ENCODE results near the gene NOTCH1. TPM values are rescaled to one million over a fixed set of nuclear protein-coding genes. Genes with fewer than 3 reads are reported as not detected.

The NOTCH1 gene
- total and polyA plus RNA-seq, 2 of the 4 experiments (the other 2 are of a cell fraction) = 1.8 to 6.0 TPM

GRCh38 chr9:136455043-136456002 lies 90.5 kb downstream of the NOTCH1 start:
- Histone ChIP-seq H2AK5ac (ENCODE audit: low read depth, low read length) (no peak overlapping the region), H4K8ac (ENCODE audit: low read depth in 2 of 2, low read length in 2 of 2) (no peak overlapping the region), H3K79me1 (ENCODE audit: low read depth in 1 of 2, low read length in 2 of 2) (peaks cover 0 to 23% of the 10 kb centered on the region in 2 experiments; a peak in 3 of 4 replicates), H3K4ac (ENCODE audit: low read depth, low read length) (no peak overlapping the region), H2BK20ac (ENCODE audit: low read depth, low read length) (no peak overlapping the region), H3K18ac (ENCODE audit: low read depth, low read length) (no peak overlapping the region), H4K20me1 (ENCODE audit: insufficient read depth, low read length) (peaks cover 14% of the 10 kb centered on the region), H2BK5ac (ENCODE audit: low read depth, low read length, poor library complexity, severe bottlenecking) (no peak overlapping the region), H3K27me3 (ENCODE audit: control insufficient read depth, insufficient read depth, low read length) (no peaks in the 10 kb centered on the region), H3K9ac (ENCODE audit: low read depth, low read length) (no peak overlapping the region), H3K27ac (ENCODE audit: insufficient read depth, low read length) (no peak overlapping the region), H2BK15ac (ENCODE audit: low read depth, low read length) (no peak overlapping the region), H2AFZ (replicated peaks; ENCODE audit: low read length, poor library complexity) (no peak overlapping the region), H3K4me1 (ENCODE audit: control insufficient read depth, insufficient read depth, low read length) (no peaks in the 10 kb centered on the region), H3K36me3 (ENCODE audit: control insufficient read depth, insufficient read depth, low read length) (peaks cover 77% of the 10 kb centered on the region), H3K9me3 (ENCODE audit: control insufficient read depth, insufficient read depth, low read length) (no peaks in the 10 kb centered on the region), H3K14ac (replicated peaks; ENCODE audit: low read depth, low read length) (no peak overlapping the region), H2BK120ac (ENCODE audit: low read depth, low read length) (no peak overlapping the region), H3K9me1 (ENCODE audit: insufficient read depth, low read length) (no peaks in the 10 kb centered on the region), H3K4me3 (ENCODE audit: insufficient read depth, low read depth, low read length) (no peak overlapping the region), H4K5ac (ENCODE audit: low read depth, low read length) (no peak overlapping the region), H3K4me2 (ENCODE audit: low read depth, low read length) (no peak overlapping the region), H3K56ac (ENCODE audit: extremely low read depth, insufficient read depth, low read length) (no peak overlapping the region), H2AK9ac (replicated peaks; ENCODE audit: low read depth, low read length, poor library complexity) (no peak overlapping the region), H4K91ac (ENCODE audit: insufficient read depth, low read depth, low read length) (no peak overlapping the region), H3K23ac (ENCODE audit: low read depth, low read length) (no peak overlapping the region)
- BruUV-seq (replicated peaks) = no TSS peak
- dilution Hi-C loops (cut with HindIII; ENCODE audit: low sequenced_read_pairs, unreplicated experiment) (no loop called here), in situ Hi-C loops (cut with MboI; ENCODE audit: low sequenced_read_pairs) (no loop called here), intact Hi-C loops (cut with micrococcal nuclease) (no loop called here)
- ChIA-PET CTCF (no interaction called here), POLR2A (ENCODE audit: unreplicated experiment) (no interaction called here)
- WGBS, 2 experiments (ENCODE audit: extremely low coverage in 2 of 2, insufficient read length in 1 of 2) = 94% methylated on average over 17 of the region's 43 CpGs; no CpG with 5 or more reads in 1 of the 2 experiments
- ATAC-seq (ENCODE audit: low read depth) (no peak), DNase-seq (no peak)
- TF ChIP-seq CEBPB (IDR thresholded peaks at IDR 0.05; ENCODE audit: low read depth, low read length) = no peak
- no peak for TF ChIP-seq FOS (IDR thresholded peaks at IDR 0.05; ENCODE audit: low read depth, low read length)
- no peak for TF ChIP-seq CTCF (conservative IDR thresholded peaks at IDR 0.05; ENCODE audit: low read depth, low read length)
- no peak for TF ChIP-seq NFE2L2 (IDR thresholded peaks at IDR 0.05; ENCODE audit: low read depth, low read length)
- no peak for TF ChIP-seq RCOR1 (IDR thresholded peaks at IDR 0.05; ENCODE audit: insufficient replicate concordance, low read length)
- no peak for TF ChIP-seq MAFK (IDR thresholded peaks at IDR 0.05; ENCODE audit: low read depth, low read length)
- no peak for TF ChIP-seq RAD21 (IDR thresholded peaks at IDR 0.05; ENCODE audit: low read length)
- TF ChIP-seq SMC3 (IDR thresholded peaks at IDR 0.05; ENCODE audit: low read depth, low read length) = no peak
- no peak for TF ChIP-seq USF2 (IDR thresholded peaks at IDR 0.05; ENCODE audit: low read depth, low read length)

All from IMR-90 (cell line).